ENCODE results near the gene PIP5KL1. TPM values are rescaled to one million over a fixed set of nuclear protein-coding genes. Genes with fewer than 3 reads are reported as not detected.
A peak's percentile ranks its signal among the peaks of the same experiment; 100 is the strongest.

The PIP5KL1 gene
- total RNA-seq, 1 donor from 2014 or later = 0.85 TPM

DNA sequence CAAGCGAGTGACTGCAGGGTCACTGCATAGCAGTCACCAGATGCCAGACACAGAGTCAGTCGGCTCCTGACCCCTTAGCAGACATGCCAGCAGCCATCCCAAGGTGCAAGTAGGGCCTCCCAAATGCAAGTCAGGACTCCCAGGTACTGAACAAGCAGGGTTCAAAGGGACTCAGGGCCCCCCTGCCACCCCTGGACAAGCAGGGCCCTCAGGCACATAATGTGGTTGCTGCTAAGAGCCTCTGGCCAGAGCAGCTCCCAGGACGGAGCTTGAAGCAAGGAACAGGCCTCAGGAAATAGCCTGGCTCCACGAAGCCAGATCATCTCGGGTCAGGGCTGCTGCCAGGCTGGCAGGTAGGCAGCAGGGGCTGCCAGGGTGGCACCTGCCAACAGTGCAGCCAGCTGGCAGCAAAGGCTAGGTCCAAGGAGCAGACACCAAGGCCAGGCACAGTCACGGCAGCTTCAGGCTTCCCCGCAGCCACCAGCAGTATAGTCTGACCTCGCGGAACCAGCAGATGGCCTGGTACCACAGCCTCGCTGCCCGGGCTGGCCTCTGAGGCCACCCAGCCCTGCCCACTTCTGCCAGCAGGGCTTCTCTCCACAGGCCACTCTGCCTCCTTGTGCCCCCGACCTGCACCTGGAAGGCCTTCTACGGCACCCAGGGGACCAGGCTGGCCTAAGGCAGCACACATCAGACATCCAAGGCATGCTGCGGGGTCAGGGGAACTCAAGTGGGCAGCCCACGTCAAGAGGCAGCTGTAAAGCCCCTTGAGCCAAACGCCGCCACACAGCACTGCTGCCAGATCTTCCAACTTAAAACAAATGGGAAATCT lies 42.8 kb upstream of the PIP5KL1 start:
- Histone ChIP-seq H3K4me1 (peaks cover 100% of the 10 kb centered on the region), H3K27ac (replicated peaks) (peak overlapping the region; percentile 95), H3K36me3 (no peaks in the 10 kb centered on the region), H3K4me3 (peak overlapping the region; percentile 2), H3K9me3 (replicated peaks) (no peaks in the 10 kb centered on the region), H3K27me3 (ENCODE audit: low read depth) (no peaks in the 10 kb centered on the region)
- DNase-seq = peak; percentile 46
- intact Hi-C loops (cut with micrococcal nuclease) = no loop called here
- TF ChIP-seq, protein P1, sequence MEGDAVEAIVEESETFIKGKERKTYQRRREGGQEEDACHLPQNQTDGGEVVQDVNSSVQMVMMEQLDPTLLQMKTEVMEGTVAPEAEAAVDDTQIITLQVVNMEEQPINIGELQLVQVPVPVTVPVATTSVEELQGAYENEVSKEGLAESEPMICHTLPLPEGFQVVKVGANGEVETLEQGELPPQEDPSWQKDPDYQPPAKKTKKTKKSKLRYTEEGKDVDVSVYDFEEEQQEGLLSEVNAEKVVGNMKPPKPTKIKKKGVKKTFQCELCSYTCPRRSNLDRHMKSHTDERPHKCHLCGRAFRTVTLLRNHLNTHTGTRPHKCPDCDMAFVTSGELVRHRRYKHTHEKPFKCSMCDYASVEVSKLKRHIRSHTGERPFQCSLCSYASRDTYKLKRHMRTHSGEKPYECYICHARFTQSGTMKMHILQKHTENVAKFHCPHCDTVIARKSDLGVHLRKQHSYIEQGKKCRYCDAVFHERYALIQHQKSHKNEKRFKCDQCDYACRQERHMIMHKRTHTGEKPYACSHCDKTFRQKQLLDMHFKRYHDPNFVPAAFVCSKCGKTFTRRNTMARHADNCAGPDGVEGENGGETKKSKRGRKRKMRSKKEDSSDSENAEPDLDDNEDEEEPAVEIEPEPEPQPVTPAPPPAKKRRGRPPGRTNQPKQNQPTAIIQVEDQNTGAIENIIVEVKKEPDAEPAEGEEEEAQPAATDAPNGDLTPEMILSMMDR (IDR thresholded peaks at IDR 0.05; ENCODE audit: borderline replicate concordance) = peak; percentile 28

DNA sequence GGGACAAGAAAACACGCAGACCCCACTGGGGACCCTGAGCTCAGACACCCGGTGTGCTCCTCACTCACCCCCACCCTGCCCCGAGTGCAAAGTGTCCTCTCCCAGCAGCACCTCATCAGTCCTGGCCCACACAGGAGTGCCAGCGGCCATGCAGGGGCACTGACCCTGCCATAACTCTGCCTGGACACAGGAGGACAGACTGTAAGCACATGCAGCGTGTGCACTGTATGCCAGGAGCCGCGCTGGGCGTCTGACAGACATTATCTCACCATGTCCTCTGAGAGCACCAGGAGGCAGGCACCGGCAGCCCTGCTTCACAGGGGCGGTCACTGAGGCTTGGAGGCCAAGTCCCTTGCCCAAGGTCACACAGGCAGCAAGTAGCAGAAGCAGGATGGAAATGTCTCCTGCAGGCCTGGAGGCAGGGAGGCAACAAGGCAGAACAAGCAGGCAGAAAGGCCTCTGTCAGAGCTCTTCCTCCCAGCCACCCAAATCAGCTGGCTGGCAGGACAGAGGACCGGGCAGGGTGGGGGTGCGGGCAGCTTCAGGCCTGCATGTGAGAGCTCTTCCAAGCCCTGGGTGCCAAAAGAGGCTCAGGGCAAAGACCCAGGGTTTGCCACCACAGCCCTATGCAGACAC lies 41.8 kb upstream of the PIP5KL1 start:
- intact Hi-C loops (cut with micrococcal nuclease) = no loop called here
- Histone ChIP-seq H3K9me3 (replicated peaks) (no peaks in the 10 kb centered on the region), H3K4me3 (peak overlapping the region; percentile 2), H3K4me1 (peaks cover 100% of the 10 kb centered on the region), H3K27me3 (ENCODE audit: low read depth) (no peaks in the 10 kb centered on the region), H3K36me3 (no peaks in the 10 kb centered on the region), H3K27ac (replicated peaks) (peak overlapping the region; percentile 95)
- DNase-seq = peak; percentile 69
- TF ChIP-seq, protein P1 (IDR thresholded peaks at IDR 0.05; ENCODE audit: borderline replicate concordance) = no peak

DNA sequence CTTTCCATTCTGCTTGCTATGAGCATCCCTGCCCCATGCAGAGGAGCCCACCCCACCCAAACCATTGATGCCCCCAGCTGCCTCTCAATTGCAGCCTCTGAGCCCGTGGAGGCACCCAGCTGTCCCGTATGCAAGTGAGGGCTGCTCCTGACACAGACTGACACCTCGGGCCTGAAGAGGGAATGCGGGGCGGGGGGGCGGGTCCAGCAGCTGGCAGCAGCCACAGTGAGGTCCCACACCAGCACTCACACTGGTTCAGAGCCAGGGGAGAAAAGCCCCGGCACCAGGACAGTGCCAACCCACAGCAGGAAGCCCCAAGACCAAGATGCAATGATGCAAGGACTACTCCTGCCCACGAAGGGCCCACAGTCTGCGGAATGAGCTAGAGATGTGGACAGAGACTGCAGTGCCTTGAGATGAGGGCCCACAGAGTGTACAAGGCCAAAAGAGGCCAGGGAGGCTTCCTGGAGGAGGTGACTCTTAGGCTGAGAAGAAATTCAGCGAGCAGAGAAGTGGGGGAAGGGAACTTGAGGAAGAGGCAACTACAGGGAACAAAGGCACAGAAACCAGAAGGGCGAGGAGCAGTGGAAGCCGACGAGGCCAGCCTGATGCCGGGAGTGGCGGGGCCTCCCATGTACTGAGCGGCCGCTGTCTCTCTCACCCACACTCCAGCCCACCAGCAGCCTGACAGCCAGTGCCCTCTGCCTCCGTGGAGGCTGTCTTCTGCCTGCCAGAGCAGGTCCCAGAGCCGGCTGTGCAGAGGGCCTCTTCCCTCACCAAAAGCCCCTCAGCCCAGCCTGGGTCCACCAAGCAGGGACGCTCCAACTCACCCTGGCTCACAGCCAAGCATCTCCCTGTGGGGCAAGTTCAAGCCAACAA lies 41.0 kb upstream of the PIP5KL1 start:
- Histone ChIP-seq H3K36me3 (no peaks in the 10 kb centered on the region), H3K4me3 (peak overlapping the region; percentile 2), H3K9me3 (replicated peaks) (no peaks in the 10 kb centered on the region), H3K27ac (replicated peaks) (peak overlapping the region; percentile 95), H3K4me1 (peaks cover 100% of the 10 kb centered on the region), H3K27me3 (ENCODE audit: low read depth) (no peaks in the 10 kb centered on the region)
- DNase-seq = no peak
- intact Hi-C loops (cut with micrococcal nuclease) = no loop called here
- TF ChIP-seq, protein P1 (IDR thresholded peaks at IDR 0.05; ENCODE audit: borderline replicate concordance) = no peak

DNA sequence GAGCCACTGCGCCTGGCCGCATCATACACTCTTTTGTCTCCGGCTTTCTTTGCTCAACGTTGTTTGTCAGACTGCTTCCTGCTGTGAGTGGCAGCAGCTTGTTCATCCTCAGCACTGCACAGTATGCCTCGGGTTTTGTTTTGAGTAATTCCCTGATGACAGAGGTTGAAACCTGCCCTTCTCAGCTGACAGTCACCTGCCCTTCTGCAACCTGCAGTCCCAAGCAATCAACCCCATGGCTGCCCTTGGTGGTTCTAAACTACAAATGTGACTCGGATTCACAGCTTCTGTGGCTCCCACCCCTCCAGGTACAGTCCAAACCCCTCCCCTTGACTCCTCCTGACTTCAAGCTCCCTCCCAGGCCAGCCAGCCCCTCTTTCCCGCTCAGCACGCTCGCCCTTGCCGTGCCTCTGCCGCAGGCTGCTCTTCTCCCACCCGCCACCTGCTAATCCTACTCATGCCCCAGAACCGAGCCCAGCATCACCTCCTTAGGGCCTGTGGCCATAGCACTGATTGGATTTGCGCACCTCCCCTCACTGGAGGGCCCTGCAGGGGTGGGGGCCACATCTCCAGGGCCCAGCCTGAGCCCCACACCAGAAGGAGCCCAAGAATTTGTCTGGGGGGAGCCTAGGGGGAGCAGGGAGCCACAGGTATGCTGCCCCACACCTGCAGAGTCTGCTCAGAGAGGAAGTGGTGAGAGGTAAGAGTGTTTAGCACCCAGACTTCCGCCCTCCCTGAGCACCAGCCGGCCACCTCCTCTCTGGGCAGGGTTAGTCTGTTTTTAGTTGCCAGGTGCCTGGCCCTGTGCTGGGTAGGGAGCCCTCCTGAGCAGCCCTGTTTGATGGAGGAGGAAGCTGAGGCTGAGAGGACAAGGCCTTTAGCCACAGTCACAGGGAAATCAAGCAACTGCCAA lies 40.1 kb upstream of the PIP5KL1 start:
- no peak for DNase-seq
- H3K4me3 ChIP-seq = no peak overlapping the region
- TF ChIP-seq, protein P1 (IDR thresholded peaks at IDR 0.05; ENCODE audit: borderline replicate concordance) = no peak
- H3K9me3 ChIP-seq (replicated peaks) = no peaks in the 10 kb centered on the region
- intact Hi-C loops (cut with micrococcal nuclease) = no loop called here
- H3K27ac ChIP-seq (replicated peaks) = peak overlapping the region; percentile 95
- no peaks in the 10 kb centered on the region for H3K27me3 ChIP-seq (ENCODE audit: low read depth)
- H3K36me3 ChIP-seq = no peaks in the 10 kb centered on the region
- H3K4me1 ChIP-seq = peaks cover 100% of the 10 kb centered on the region
